ENCODE data around the gene MEAK7.

MEAK7 gene

DNA sequence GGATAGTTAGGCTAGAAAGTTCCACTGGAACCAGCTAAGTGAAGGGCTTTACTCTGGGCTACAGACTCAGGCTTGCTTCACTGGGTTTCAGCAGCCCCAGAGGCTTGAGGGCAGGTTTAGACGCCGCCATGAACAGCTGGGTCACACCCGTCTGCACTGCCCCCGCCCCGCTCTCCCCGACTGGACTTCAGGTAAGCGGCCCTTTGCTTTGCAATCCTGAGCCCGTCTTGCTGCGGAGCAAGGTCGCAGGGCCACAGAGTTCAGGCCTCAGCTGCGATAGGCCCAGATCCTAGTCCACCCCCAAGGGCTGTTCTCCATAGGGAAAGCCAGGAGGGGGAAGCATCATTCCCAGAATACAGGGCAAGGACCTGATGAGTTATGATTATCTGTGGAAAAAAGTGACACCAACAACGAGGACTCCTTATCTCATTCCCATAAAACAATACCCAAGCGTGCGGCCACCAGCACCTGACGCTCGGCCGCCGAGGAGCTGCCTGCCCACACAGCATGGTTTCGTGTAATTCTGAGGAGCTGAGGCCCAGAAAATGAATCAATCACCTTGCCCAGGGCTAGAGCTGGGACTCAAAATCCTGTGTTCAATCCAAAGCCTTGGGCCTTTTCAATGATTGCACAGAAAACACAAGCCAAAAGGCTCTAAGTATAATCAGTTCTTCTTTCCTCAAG lies 20.4 kb downstream of the MEAK7 start:
- no peak for DNase-seq (ENCODE audit: low read depth)
- H3K4me3 ChIP-seq (ENCODE audit: low read depth, low read length), result no peak overlapping the region
- TF ChIP-seq, protein P1, sequence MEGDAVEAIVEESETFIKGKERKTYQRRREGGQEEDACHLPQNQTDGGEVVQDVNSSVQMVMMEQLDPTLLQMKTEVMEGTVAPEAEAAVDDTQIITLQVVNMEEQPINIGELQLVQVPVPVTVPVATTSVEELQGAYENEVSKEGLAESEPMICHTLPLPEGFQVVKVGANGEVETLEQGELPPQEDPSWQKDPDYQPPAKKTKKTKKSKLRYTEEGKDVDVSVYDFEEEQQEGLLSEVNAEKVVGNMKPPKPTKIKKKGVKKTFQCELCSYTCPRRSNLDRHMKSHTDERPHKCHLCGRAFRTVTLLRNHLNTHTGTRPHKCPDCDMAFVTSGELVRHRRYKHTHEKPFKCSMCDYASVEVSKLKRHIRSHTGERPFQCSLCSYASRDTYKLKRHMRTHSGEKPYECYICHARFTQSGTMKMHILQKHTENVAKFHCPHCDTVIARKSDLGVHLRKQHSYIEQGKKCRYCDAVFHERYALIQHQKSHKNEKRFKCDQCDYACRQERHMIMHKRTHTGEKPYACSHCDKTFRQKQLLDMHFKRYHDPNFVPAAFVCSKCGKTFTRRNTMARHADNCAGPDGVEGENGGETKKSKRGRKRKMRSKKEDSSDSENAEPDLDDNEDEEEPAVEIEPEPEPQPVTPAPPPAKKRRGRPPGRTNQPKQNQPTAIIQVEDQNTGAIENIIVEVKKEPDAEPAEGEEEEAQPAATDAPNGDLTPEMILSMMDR (IDR thresholded peaks at IDR 0.05; ENCODE audit: insufficient read depth, low read depth, low read length, missing control alignments), result no peak

DNA sequence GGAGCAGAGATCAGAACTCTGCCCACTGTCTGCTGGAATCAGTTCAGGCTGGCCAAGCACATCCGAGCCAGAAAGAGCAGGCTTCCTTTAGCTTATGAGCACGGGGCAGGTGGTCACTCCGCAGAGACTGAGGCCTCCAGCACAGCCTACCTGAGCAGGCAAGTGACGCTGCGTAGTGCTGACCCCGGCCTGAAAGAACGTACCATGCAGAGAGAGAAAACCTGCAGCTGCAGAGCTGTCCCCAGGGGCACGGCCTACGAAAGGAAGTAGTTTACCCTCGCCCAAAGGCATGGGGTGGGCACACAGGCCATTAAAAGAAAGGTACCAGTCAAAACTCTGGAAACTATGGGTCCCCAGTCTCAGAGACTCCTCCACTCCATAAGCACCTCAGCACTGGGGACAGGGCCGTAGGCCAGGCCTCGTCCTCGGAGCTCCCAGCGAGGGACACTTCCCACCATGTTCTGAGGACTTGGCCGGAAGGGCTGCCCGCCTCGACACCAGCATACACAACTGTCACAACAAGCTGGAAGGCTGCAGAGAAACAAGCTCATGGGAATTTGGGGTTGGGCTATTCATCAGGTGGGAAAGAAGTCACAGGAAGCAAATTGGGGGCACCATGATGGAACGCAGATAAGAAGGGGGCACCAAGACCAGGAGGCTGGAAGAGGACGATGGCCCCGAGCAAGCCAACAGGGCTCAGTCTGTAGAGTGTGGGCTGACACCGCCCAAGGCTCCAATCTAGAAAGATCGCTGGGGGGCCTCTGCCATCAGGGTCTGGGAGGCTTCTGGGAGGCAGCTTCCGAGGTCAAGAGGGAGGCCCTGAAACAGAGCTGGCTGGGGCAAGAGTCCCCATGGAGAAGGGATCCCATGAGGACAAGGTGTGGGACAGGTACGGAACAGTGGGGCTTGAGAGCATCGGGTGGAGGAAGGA lies 21.2 kb downstream of the MEAK7 start:
- DNase-seq (ENCODE audit: low read depth), result no peak
- H3K4me3 ChIP-seq (ENCODE audit: low read depth, low read length), result no peak overlapping the region
- TF ChIP-seq, protein P1 (IDR thresholded peaks at IDR 0.05; ENCODE audit: insufficient read depth, low read depth, low read length, missing control alignments), result no peak

DNA sequence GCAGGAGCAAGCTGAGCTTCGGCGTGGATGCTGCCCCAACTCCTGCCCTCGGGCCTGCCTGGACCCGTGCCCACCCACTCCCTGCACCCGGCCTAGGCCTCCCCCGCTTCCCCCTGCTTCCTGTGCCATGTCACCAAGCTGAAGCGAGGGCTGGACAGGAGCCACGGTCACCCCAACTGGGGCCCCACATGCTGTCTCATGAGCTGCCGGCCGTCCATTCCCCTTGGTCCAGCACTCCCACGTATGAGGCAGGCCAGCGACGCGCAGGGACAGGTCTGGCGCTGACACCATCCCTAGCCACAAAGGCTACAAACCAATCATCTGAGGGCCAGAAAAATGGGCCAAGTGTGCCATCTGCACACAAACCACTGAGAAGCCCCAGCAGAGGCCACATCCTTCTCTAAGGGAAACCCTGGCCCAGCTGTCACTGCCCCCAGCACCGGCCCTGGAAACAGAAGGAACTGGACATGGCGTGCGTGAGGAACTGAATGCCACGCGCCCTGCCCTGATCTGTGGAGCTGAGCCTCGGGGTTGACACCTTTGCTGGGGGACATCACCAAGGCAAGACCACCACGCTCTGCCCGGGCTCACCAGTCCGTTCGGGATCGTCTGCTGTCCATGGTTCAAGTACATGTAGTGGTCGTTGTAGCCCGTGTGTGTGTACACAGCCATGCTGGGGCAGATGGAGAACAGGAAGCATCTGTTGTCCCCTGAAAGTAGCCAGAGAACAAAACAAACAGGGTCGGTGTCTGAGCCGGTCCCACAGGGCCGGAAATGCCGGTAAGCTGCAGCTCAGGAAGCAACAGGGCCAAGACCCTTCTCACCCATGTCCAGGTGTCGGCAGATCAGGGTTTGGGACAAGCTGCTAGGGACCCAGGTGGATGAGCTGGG lies 22.2 kb downstream of the MEAK7 start:
- no peak for DNase-seq (ENCODE audit: low read depth)
- H3K4me3 ChIP-seq (ENCODE audit: low read depth, low read length), result no peak overlapping the region
- TF ChIP-seq, protein P1 (IDR thresholded peaks at IDR 0.05; ENCODE audit: insufficient read depth, low read depth, low read length, missing control alignments), result no peak

DNA sequence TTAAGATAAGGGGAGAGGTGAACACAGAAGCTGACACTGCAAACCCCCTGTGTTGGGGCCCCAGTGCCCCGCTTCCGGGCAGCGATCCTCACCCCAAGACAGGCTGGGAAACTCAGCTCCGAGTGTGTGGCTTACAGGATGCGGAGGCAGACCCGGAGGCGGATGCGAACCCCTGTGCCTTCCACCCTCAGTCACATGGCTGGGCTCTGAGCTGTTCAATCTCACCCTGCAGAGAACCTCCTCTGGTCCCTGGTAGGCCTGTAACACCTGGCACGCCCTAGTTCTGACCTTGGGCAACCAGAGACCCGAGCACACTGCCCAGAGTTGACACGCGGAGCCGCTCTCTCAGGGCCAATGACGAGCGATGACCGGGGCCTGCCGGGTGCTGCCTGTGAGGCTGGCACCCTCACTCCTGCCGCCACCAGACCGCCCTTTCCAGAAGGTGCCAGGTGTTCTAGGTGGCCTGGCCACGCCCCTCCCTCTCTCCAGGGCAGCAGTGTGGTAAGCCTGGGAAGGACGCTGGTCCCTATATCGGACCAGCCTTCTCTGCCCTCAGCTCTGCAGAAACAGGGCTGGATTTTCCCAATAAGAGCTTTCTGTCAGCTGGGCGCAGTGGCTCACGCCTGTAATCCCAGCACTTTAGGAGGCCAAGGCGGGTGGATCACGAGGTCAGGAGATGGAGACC lies 23.3 kb downstream of the MEAK7 start:
- H3K4me3 ChIP-seq (ENCODE audit: low read depth, low read length), result no peak overlapping the region
- DNase-seq (ENCODE audit: low read depth), result no peak
- TF ChIP-seq, protein P1 (IDR thresholded peaks at IDR 0.05; ENCODE audit: insufficient read depth, low read depth, low read length, missing control alignments), result no peak

DNA sequence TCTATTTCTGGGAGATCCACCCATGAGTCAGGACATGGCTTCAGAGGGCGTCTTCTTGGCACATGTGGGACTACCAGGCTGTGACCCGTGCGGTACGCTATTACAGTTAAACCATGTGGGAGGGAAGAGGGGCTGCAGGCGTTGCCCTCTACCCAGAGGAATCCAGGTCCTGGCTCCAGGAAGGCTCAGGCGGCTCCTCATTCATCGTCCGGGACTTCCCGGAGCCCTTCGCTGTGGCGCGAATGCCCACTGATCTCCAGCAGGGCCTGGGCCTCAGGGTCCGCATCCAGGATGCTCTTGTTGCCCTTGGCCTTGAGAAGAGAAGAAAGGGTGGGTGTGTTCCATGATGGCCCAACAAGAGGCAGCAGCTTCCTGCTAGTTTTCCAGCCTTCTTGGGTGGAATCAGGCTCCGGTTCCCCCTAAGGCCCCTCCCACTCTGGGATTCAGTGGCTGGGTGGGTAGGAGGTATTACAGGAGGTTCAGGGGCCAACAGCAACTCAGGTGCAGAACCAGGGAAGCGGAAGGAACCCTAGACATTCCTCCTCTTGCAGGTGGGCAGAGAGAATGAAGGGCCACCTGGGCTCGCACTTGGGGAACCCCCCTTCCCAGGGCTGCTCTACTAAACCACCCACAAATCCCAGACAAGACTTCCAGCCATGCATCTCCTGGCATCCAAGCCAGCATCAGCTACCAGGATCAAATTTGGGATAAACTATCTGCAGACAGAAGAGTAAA lies 24.6 kb downstream of the MEAK7 start:
- TF ChIP-seq, protein P1 (IDR thresholded peaks at IDR 0.05; ENCODE audit: insufficient read depth, low read depth, low read length, missing control alignments), result no peak

More for the DNA sequence above, 24.6 kb downstream of the MEAK7 start:
- DNase-seq (ENCODE audit: low read depth), result no peak
- H3K4me3 ChIP-seq (ENCODE audit: low read depth, low read length), result no peak overlapping the region

Data from GM12865 (cell line).